Astrocyte (in vitro differentiated cells and primary cell): ENCODE results near the gene SIX3. TPM values are rescaled to one million over a fixed set of nuclear protein-coding genes. Genes with fewer than 3 reads are reported as not detected.

Source experiments
- DNase-seq: peaks from one replicate; pipeline ENCODE4 v3.0.0-alpha.2; 2010; ENCODE audit warnings: low read depth
- FAIRE-seq: peaks from 2 replicates; lab custom pipeline; 2011; peaks lifted over from hg19 to GRCh38; lab: Jason Lieb, UNC
- H2AFZ ChIP-seq: 2 replicates; pipeline ENCODE4 v1.6.0; 2012; ENCODE audit warnings: low read depth, low read length, inconsistent platforms
- H3K27ac ChIP-seq: 2 replicates; pipeline ENCODE4 v1.5.1; 2011; ENCODE audit warnings: low read depth, low read length, inconsistent platforms
- H3K27me3 ChIP-seq: 2 replicates; pipeline ENCODE4 v1.6.0; 2011; ENCODE audit warnings: low read length, inconsistent platforms; ENCODE audit not compliant: insufficient read depth
- H3K36me3 ChIP-seq: 2 replicates; pipeline ENCODE4 v1.5.1; 2011; ENCODE audit warnings: low read length, inconsistent platforms; ENCODE audit not compliant: insufficient read depth
- H3K4me1 ChIP-seq: 2 replicates; pipeline ENCODE4 v1.5.1; 2011; ENCODE audit warnings: low read length, inconsistent platforms; ENCODE audit not compliant: insufficient read depth
- H3K4me2 ChIP-seq: 2 replicates; pipeline ENCODE4 v1.6.0; 2012; ENCODE audit warnings: low read length, inconsistent platforms
- H3K4me3 ChIP-seq: 2 replicates; pipeline ENCODE4 v1.5.1; 2011; ENCODE audit warnings: low read depth, mild to moderate bottlenecking, low read length, inconsistent platforms; ENCODE audit not compliant: insufficient read depth
- H3K79me2 ChIP-seq: 2 replicates; pipeline ENCODE4 v1.6.0; 2012; ENCODE audit warnings: mild to moderate bottlenecking, low read length, inconsistent platforms; ENCODE audit not compliant: insufficient read depth
- H3K9ac ChIP-seq: 2 replicates; pipeline ENCODE4 v1.6.0; 2012; ENCODE audit warnings: mild to moderate bottlenecking, low read length, inconsistent platforms
- H3K9me3 ChIP-seq: 2 replicates; pipeline ENCODE4 v1.5.1; 2012; ENCODE audit warnings: low read depth, mild to moderate bottlenecking, low read length, inconsistent platforms; ENCODE audit not compliant: insufficient read depth
- H4K20me1 ChIP-seq: 2 replicates; pipeline ENCODE4 v1.6.0; 2012; ENCODE audit warnings: low read length, inconsistent platforms; ENCODE audit not compliant: insufficient read depth
- H3K27ac Mint-ChIP-seq: one replicate; pipeline ENCODE4 v1.8.0; 2021; ENCODE audit warnings: mild to moderate bottlenecking, mixed read lengths; ENCODE audit not compliant: unreplicated experiment
- H3K27me3 Mint-ChIP-seq: one replicate; pipeline ENCODE4 v1.8.0; 2021; ENCODE audit warnings: low read depth, mixed read lengths; ENCODE audit not compliant: unreplicated experiment
- H3K36me3 Mint-ChIP-seq: one replicate; pipeline ENCODE4 v1.8.0; 2021; ENCODE audit warnings: low read depth, mixed read lengths; ENCODE audit not compliant: unreplicated experiment
- H3K4me1 Mint-ChIP-seq: one replicate; pipeline ENCODE4 v1.8.0; 2021; ENCODE audit warnings: low read depth, mixed read lengths; ENCODE audit not compliant: unreplicated experiment
- H3K4me3 Mint-ChIP-seq: one replicate; pipeline ENCODE4 v1.8.0; 2021; ENCODE audit warnings: mild to moderate bottlenecking, moderate library complexity, mixed read lengths; ENCODE audit not compliant: unreplicated experiment
- H3K9me3 Mint-ChIP-seq: one replicate; pipeline ENCODE4 v1.8.0; 2021; ENCODE audit warnings: mild to moderate bottlenecking, mixed read lengths; ENCODE audit not compliant: unreplicated experiment
- EZH2 ChIP-seq: IDR thresholded peaks from 2 replicates; pipeline ENCODE4 v1.6.1; 2012; ENCODE audit warnings: mild to moderate bottlenecking, low read length, inconsistent platforms; ENCODE audit not compliant: insufficient read depth
- total RNA-seq: library from RNA; stranded (reverse); gene quantifications from 2 replicates; pipeline ENCODE4 v1.2.1, GENCODE V29; 2021
- TF ChIP-seq, protein P1 (sequence below): IDR thresholded peaks from 2 replicates; pipeline ENCODE4 v1.5.1; 2011; ENCODE audit warnings: low read depth, mild to moderate bottlenecking, inconsistent platforms, low read length, moderate library complexity; ENCODE audit not compliant: insufficient read depth

Gene SIX3
- total RNA-seq, 1 donor from 2014 or later, result 1.7 TPM

DNA sequence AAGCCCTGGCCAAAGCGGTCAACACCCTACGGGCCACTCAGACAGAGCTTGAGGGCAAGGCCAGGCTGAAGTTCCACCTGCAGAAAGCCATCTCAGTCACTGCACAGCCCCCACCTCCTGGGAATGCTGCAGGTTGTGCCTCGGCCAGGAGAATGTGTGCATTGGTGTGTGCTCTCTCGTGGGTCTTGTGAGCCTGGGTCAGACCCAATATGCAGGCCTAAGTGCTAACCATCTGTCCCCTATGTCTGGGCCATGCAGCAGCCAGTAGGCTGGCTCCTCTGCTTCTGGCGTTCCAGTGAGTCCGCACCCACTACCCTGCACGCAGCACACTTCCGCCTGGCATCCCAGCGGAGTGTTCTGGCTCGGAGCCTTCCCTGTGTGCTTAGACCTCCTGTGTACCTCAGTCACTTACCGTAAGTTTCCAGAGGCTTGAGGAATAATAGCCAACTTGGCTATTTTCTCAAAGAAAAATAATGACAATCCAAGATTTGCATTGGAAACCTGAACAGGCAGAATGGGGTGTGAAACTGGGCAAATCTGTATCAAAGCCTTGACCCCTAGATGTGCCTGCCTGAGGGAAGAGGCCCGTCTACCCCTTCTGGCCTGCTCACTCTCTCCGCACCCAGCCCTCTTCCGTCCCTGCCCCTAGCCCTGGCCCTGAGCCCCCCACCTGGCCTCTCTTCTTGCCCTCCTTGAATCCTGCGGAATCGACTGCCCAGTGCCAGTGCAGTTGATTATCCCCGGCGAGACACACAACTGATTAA is 7.2 kb downstream of the SIX3 start:
- H3K4me2 ChIP-seq, result peak overlapping the region; percentile 77
- H3K27ac ChIP-seq, result no peak overlapping the region
- no peak overlapping the region for H3K27ac Mint-ChIP-seq
- peaks cover 84% of the 10 kb centered on the region for H3K27me3 Mint-ChIP-seq
- peaks cover 3% of the 10 kb centered on the region for H4K20me1 ChIP-seq
- no peaks in the 10 kb centered on the region for H3K36me3 ChIP-seq
- H3K36me3 Mint-ChIP-seq, result peaks cover 6% of the 10 kb centered on the region
- H3K4me1 Mint-ChIP-seq, result peaks cover 10% of the 10 kb centered on the region
- H3K4me3 ChIP-seq, result no peak overlapping the region
- H3K9me3 Mint-ChIP-seq, result peaks cover 16% of the 10 kb centered on the region
- H3K9me3 ChIP-seq, result no peaks in the 10 kb centered on the region
- FAIRE-seq, result no peak
- H3K27me3 ChIP-seq, result peaks cover 91% of the 10 kb centered on the region
- peaks cover 7% of the 10 kb centered on the region for H3K79me2 ChIP-seq
- H3K4me3 Mint-ChIP-seq, result peak overlapping the region; percentile 50
- no peak overlapping the region for H3K9ac ChIP-seq
- no peak overlapping the region for H2AFZ ChIP-seq
- no peak for DNase-seq
- peaks cover 19% of the 10 kb centered on the region for H3K4me1 ChIP-seq
- TF ChIP-seq, protein P1, sequence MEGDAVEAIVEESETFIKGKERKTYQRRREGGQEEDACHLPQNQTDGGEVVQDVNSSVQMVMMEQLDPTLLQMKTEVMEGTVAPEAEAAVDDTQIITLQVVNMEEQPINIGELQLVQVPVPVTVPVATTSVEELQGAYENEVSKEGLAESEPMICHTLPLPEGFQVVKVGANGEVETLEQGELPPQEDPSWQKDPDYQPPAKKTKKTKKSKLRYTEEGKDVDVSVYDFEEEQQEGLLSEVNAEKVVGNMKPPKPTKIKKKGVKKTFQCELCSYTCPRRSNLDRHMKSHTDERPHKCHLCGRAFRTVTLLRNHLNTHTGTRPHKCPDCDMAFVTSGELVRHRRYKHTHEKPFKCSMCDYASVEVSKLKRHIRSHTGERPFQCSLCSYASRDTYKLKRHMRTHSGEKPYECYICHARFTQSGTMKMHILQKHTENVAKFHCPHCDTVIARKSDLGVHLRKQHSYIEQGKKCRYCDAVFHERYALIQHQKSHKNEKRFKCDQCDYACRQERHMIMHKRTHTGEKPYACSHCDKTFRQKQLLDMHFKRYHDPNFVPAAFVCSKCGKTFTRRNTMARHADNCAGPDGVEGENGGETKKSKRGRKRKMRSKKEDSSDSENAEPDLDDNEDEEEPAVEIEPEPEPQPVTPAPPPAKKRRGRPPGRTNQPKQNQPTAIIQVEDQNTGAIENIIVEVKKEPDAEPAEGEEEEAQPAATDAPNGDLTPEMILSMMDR, result no peak
- TF ChIP-seq EZH2, result no peak

DNA sequence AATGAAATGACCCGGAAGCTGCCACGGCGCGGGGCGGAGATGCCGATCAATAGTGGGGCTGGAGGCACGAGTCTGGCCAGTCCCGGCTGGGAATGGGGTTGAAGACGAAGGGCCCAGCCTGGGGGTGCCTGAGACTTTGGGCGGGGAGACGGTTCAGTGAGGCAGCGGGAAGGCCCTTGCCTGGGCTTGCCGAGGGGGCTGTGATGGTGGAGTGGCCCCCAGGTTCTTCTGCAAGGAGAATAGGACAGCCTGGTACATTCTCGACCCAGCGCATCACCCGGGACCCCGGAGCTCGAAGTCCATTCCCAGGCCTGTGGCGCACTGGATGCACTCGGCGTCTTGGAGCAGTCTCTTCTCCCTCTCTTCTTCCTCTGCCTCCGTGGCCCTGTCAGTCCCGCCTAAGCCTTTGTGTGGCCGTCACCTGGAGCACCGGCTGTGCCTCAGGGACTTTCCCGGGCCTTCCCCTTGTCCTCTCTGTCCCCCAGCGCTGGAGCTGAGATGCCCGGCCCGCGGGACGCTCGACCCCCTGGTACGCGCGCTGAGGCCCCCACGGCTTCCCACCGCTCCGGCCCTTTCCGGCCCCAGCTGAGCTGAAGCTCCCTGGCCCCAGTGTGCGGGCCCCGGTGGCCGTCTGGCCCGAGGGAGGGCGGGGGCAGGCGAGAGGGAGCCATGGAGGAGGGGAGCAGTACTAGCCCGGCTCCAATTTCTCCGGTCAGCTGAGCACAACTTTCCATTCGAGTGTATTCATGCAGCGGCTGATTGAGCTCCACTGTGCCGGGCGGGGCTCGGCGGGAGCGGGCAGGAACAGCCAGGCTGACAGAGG is 8.0 kb downstream of the SIX3 start:
- no peaks in the 10 kb centered on the region for H3K9me3 ChIP-seq
- H3K27me3 Mint-ChIP-seq, result peaks cover 87% of the 10 kb centered on the region
- peak overlapping the region; percentile 66 for H3K4me3 Mint-ChIP-seq
- peaks cover 10% of the 10 kb centered on the region for H3K4me1 Mint-ChIP-seq
- H3K9me3 Mint-ChIP-seq, result peaks cover 17% of the 10 kb centered on the region
- H3K4me1 ChIP-seq, result peaks cover 21% of the 10 kb centered on the region
- H3K27ac ChIP-seq, result no peak overlapping the region
- H3K36me3 Mint-ChIP-seq, result peaks cover 6% of the 10 kb centered on the region
- H3K36me3 ChIP-seq, result no peaks in the 10 kb centered on the region
- no peak overlapping the region for H3K4me3 ChIP-seq
- peak overlapping the region; percentile 50 for H2AFZ ChIP-seq
- FAIRE-seq, result no peak
- peak overlapping the region; percentile 77 for H3K4me2 ChIP-seq
- H3K79me2 ChIP-seq, result peaks cover 6% of the 10 kb centered on the region
- H4K20me1 ChIP-seq, result no peaks in the 10 kb centered on the region
- no peak overlapping the region for H3K27ac Mint-ChIP-seq
- peaks cover 89% of the 10 kb centered on the region for H3K27me3 ChIP-seq
- peak overlapping the region; percentile 49 for H3K9ac ChIP-seq
- peak; percentile 66 for DNase-seq
- TF ChIP-seq EZH2, result no peak
- TF ChIP-seq, protein P1, result no peak
